HepG2 (cell line): ENCODE data around the gene PTPRF.

Source experiments
- EP300 ChIP-seq, 3 experiments: sonication (generic) in 1 of 3; formaldehyde crosslinking in 1 of 3; IDR thresholded peaks; 2 replicates each; pipeline versions ENCODE4 v1.5.1 to v1.6.1; 2011 to 2020; ENCODE audit warnings: low read depth in 2 of 3, low read length in 2 of 3, borderline replicate concordance in 1 of 3, improper control_type of control experiment in 1 of 3, mild to moderate bottlenecking in 1 of 3, missing genetic modification reagents in 1 of 3, moderate library complexity in 1 of 3
- ETS1 ChIP-seq: sonication (generic); formaldehyde crosslinking; IDR thresholded peaks from 2 replicates; pipeline ENCODE4 v1.4.0; 2020; ENCODE audit warnings: missing genetic modification reagents
- POLR2A ChIP-seq, 2 experiments: IDR thresholded peaks; 2 replicates each; pipeline ENCODE4 v1.6.1; 2011; ENCODE audit warnings: low read depth in 2 of 2, low read length in 2 of 2, mild to moderate bottlenecking in 1 of 2, moderate library complexity in 1 of 2; ENCODE audit not compliant: insufficient read depth in 1 of 2
- SSRP1 ChIP-seq: IDR thresholded peaks from 2 replicates; pipeline ENCODE4 v1.6.1; 2016; ENCODE audit warnings: control low read depth
- WIZ ChIP-seq: sonication (generic); formaldehyde crosslinking; IDR thresholded peaks from 2 replicates; pipeline ENCODE4 v1.5.1; 2020; ENCODE audit warnings: mild to moderate bottlenecking, missing genetic modification reagents
- ZNF709 ChIP-seq: sonication (generic); formaldehyde crosslinking; IDR thresholded peaks from 2 replicates; pipeline ENCODE4 v1.5.0; 2020; ENCODE audit warnings: mild to moderate bottlenecking, missing genetic modification reagents
- ZSCAN29 ChIP-seq: sonication (generic); formaldehyde crosslinking; conservative IDR thresholded peaks from 2 replicates; pipeline ENCODE4 v1.4.0; 2020; ENCODE audit warnings: mild to moderate bottlenecking, missing genetic modification reagents
- TF ChIP-seq, protein P1 (sequence below): sonication (generic); formaldehyde crosslinking; IDR thresholded peaks from 2 replicates; pipeline ENCODE4 v1.4.0; 2020; ENCODE audit warnings: missing genetic modification reagents, low read depth, mild to moderate bottlenecking, borderline replicate concordance
- TF ChIP-seq, protein P2 (sequence below): sonication (generic); formaldehyde crosslinking; IDR thresholded peaks from 2 replicates; pipeline ENCODE4 v1.4.0; 2020; ENCODE audit warnings: missing genetic modification reagents, mild to moderate bottlenecking, borderline replicate concordance

DNA sequence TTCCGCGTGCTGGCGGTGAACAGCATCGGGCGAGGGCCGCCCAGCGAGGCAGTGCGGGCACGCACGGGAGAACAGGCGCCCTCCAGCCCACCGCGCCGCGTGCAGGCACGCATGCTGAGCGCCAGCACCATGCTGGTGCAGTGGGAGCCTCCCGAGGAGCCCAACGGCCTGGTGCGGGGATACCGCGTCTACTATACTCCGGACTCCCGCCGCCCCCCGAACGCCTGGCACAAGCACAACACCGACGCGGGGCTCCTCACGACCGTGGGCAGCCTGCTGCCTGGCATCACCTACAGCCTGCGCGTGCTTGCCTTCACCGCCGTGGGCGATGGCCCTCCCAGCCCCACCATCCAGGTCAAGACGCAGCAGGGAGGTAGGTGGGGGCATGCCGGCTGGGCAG lies 60.5 kb downstream of the PTPRF start:
- no peak for TF ChIP-seq WIZ
- TF ChIP-seq, protein P1, sequence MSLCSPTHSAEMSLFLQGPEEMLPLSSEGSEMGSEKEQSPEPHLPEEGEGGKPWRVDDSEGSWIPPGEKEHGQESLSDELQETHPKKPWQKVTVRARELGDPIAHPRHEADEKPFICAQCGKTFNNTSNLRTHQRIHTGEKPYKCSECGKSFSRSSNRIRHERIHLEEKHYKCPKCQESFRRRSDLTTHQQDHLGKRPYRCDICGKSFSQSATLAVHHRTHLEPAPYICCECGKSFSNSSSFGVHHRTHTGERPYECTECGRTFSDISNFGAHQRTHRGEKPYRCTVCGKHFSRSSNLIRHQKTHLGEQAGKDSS (CRISPR knock-in tag): no peak
- TF ChIP-seq, protein P2, sequence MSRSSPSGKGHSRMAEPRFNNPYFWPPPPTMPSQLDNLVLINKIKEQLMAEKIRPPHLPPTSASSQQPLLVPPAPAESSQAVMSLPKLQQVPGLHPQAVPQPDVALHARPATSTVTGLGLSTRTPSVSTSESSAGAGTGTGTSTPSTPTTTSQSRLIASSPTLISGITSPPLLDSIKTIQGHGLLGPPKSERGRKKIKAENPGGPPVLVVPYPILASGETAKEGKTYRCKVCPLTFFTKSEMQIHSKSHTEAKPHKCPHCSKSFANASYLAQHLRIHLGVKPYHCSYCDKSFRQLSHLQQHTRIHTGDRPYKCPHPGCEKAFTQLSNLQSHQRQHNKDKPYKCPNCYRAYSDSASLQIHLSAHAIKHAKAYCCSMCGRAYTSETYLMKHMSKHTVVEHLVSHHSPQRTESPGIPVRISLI (CRISPR knock-in tag): no peak
- no peak for TF ChIP-seq SSRP1 (CRISPR knock-in tag)
- TF ChIP-seq POLR2A (IDR thresholded peaks at IDR 0.05; ENCODE audit: insufficient read depth in 1 of 2, low read depth in 2 of 2, low read length in 2 of 2): no peak
- no peak for TF ChIP-seq EP300 (IDR thresholded peaks at IDR 0.05; ENCODE audit: low read depth in 2 of 2, low read length in 2 of 2)
- no peak for TF ChIP-seq EP300 (CRISPR knock-in tag; IDR thresholded peaks at IDR 0.05; ENCODE audit: borderline replicate concordance)
- no peak for TF ChIP-seq ETS1 (CRISPR knock-in tag)
- no peak for TF ChIP-seq ZSCAN29 (CRISPR knock-in tag)
- TF ChIP-seq ZNF709 (CRISPR knock-in tag): no peak
